A204.1 (cell line): ENCODE data around the gene KCNQ1.

Experiments
- FAIRE-seq: peaks from 2 replicates; lab custom pipeline; 2012; peaks lifted over from hg19 to GRCh38; lab: Jason Lieb, UNC

KCNQ1 gene

GRCh38 chr11:2812371-2812991, 367.7 kb downstream of the KCNQ1 start:
- FAIRE-seq: no peak

- no peak for FAIRE-seq
Observed at GRCh38 chr11:2813141-2813908, 368.5 kb downstream of the KCNQ1 start.

- no peak for FAIRE-seq
Observed at GRCh38 chr11:2813968-2814367, 369.2 kb downstream of the KCNQ1 start.

GRCh38 chr11:2814751-2815150, 369.9 kb downstream of the KCNQ1 start:
- FAIRE-seq: no peak

GRCh38 chr11:2815762-2816496, 371.1 kb downstream of the KCNQ1 start:
- no peak for FAIRE-seq

- FAIRE-seq: no peak
Observed at GRCh38 chr11:2816523-2816922, 371.7 kb downstream of the KCNQ1 start.

- FAIRE-seq: no peak
Observed at GRCh38 chr11:2816941-2817421, 372.2 kb downstream of the KCNQ1 start.

- no peak for FAIRE-seq
Observed at GRCh38 chr11:2817431-2817830, 372.6 kb downstream of the KCNQ1 start.

GRCh38 chr11:2818021-2818420, 373.2 kb downstream of the KCNQ1 start:
- no peak for FAIRE-seq

GRCh38 chr11:2818503-2818902, 373.7 kb downstream of the KCNQ1 start:
- FAIRE-seq: no peak

GRCh38 chr11:2819316-2819715, 374.5 kb downstream of the KCNQ1 start:
- no peak for FAIRE-seq

GRCh38 chr11:2820976-2821375, 376.2 kb downstream of the KCNQ1 start:
- no peak for FAIRE-seq

- FAIRE-seq: no peak
Observed at GRCh38 chr11:2821891-2822290, 377.1 kb downstream of the KCNQ1 start.

- no peak for FAIRE-seq
Observed at GRCh38 chr11:2824851-2825250, 380.0 kb downstream of the KCNQ1 start.

- FAIRE-seq: no peak
Observed at GRCh38 chr11:2825261-2825888, 380.6 kb downstream of the KCNQ1 start.

GRCh38 chr11:2825889-2826678, 381.3 kb downstream of the KCNQ1 start:
- no peak for FAIRE-seq

- no peak for FAIRE-seq
Observed at GRCh38 chr11:2826679-2827056, 381.9 kb downstream of the KCNQ1 start.

GRCh38 chr11:2827256-2827655, 382.4 kb downstream of the KCNQ1 start:
- no peak for FAIRE-seq

- FAIRE-seq: no peak
Observed at GRCh38 chr11:2827792-2828191, 383.0 kb downstream of the KCNQ1 start.

GRCh38 chr11:2828585-2829330, 383.9 kb downstream of the KCNQ1 start:
- FAIRE-seq: no peak
